Measurements from ENCODE around the gene WNK1. TPM values are rescaled to one million over a fixed set of nuclear protein-coding genes. Genes with fewer than 3 reads are reported as not detected.

WNK1 gene
- total RNA-seq, 1 donor from 2014 or later = 248 TPM

DNA sequence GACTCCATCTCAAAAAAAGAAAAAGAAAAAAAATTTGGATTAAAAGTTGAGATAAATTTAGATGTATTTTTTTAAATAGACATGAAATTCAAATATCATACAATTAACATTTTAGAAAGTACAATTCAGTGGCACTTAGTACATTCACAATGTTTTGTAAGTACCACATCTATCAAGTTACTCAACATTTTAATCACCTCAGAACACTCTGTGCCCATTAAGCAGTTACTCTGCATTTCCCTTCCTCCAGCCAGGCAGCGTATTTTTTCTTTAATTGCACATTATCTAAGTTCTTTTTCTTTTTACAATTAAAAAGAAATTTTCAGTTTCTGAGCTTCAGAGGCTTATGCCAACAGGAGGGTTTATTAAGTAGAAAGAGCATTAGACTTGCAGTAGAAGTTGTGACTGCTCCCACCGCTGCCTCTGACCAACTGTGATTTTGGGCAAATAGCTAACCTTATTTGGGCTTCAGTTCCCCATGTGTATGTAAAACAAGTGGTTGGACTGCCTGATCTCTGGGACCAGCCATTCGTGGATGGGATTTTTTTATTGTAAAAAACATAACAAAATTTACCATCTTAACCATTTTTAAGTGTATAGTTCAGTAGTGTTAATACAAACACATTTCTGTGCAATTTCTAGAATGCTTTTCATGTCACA, 65.7 kb downstream of the WNK1 start:
- no peak overlapping the region for H3K27ac Mint-ChIP-seq
- TF ChIP-seq, protein P1, sequence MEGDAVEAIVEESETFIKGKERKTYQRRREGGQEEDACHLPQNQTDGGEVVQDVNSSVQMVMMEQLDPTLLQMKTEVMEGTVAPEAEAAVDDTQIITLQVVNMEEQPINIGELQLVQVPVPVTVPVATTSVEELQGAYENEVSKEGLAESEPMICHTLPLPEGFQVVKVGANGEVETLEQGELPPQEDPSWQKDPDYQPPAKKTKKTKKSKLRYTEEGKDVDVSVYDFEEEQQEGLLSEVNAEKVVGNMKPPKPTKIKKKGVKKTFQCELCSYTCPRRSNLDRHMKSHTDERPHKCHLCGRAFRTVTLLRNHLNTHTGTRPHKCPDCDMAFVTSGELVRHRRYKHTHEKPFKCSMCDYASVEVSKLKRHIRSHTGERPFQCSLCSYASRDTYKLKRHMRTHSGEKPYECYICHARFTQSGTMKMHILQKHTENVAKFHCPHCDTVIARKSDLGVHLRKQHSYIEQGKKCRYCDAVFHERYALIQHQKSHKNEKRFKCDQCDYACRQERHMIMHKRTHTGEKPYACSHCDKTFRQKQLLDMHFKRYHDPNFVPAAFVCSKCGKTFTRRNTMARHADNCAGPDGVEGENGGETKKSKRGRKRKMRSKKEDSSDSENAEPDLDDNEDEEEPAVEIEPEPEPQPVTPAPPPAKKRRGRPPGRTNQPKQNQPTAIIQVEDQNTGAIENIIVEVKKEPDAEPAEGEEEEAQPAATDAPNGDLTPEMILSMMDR (IDR thresholded peaks at IDR 0.05; ENCODE audit: unreplicated experiment) = no peak
- H3K36me3 Mint-ChIP-seq (ENCODE audit: insufficient read depth) = peaks cover 34% of the 10 kb centered on the region
- DNase-seq (ENCODE audit: low spot score, unreplicated experiment) = no peak
- no peak overlapping the region for H3K4me3 Mint-ChIP-seq (ENCODE audit: low read depth)
- H3K27me3 Mint-ChIP-seq = no peaks in the 10 kb centered on the region
- H3K9me3 Mint-ChIP-seq (ENCODE audit: low read depth) = peaks cover 2% of the 10 kb centered on the region
- H3K4me1 Mint-ChIP-seq (ENCODE audit: low read depth) = no peaks in the 10 kb centered on the region

DNA sequence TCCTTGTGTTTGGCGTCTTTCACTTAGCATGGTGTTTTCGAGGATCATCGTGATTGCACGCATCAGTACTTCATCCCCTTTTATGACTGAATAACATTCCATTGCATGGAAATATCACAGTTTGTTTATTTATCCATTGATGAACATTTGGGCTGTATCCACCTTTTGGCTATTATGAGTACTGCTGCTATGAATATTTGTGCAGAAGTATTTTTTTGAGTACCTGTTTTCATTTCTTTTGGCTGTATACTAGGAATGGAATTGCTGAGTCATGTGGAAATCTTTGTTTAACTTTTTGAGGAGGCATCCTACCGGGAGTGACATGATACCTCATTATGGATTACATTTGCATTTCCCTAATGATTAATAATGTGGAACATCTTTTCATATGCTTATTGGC, 66.4 kb downstream of the WNK1 start:
- Mint-ChIP-seq H3K36me3 (ENCODE audit: insufficient read depth) (peaks cover 35% of the 10 kb centered on the region), H3K4me1 (ENCODE audit: low read depth) (no peaks in the 10 kb centered on the region), H3K4me3 (ENCODE audit: low read depth) (no peak overlapping the region), H3K27ac (no peak overlapping the region), H3K9me3 (ENCODE audit: low read depth) (peaks cover 7% of the 10 kb centered on the region), H3K27me3 (no peaks in the 10 kb centered on the region)
- TF ChIP-seq, protein P1 (IDR thresholded peaks at IDR 0.05; ENCODE audit: unreplicated experiment) = no peak
- no peak for DNase-seq (ENCODE audit: low spot score, unreplicated experiment)

DNA sequence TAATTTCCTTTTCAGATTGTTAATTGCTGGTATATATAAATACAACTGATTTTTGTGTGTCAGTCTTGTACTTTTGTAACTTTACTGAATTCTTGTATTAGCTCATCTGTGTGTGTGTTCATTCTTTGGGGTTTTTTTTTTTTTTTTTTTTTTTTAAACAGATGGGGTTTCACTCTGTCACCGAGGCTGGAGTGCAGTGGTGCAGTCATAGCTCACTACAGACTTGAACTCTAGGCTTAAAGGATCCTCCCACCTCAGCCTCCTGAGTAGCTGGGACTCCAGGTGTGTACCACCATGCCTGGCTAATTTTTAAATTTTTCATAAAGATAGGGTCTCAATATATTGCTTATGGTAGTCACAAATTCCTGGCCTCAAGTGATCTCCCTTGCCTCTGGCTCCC, 68.0 kb downstream of the WNK1 start:
- no peak overlapping the region for H3K27ac Mint-ChIP-seq
- no peaks in the 10 kb centered on the region for H3K4me1 Mint-ChIP-seq (ENCODE audit: low read depth)
- no peaks in the 10 kb centered on the region for H3K27me3 Mint-ChIP-seq
- peaks cover 7% of the 10 kb centered on the region for H3K9me3 Mint-ChIP-seq (ENCODE audit: low read depth)
- H3K36me3 Mint-ChIP-seq (ENCODE audit: insufficient read depth) = peaks cover 27% of the 10 kb centered on the region
- TF ChIP-seq, protein P1 (IDR thresholded peaks at IDR 0.05; ENCODE audit: unreplicated experiment) = no peak
- no peak for DNase-seq (ENCODE audit: low spot score, unreplicated experiment)
- no peak overlapping the region for H3K4me3 Mint-ChIP-seq (ENCODE audit: low read depth)

DNA sequence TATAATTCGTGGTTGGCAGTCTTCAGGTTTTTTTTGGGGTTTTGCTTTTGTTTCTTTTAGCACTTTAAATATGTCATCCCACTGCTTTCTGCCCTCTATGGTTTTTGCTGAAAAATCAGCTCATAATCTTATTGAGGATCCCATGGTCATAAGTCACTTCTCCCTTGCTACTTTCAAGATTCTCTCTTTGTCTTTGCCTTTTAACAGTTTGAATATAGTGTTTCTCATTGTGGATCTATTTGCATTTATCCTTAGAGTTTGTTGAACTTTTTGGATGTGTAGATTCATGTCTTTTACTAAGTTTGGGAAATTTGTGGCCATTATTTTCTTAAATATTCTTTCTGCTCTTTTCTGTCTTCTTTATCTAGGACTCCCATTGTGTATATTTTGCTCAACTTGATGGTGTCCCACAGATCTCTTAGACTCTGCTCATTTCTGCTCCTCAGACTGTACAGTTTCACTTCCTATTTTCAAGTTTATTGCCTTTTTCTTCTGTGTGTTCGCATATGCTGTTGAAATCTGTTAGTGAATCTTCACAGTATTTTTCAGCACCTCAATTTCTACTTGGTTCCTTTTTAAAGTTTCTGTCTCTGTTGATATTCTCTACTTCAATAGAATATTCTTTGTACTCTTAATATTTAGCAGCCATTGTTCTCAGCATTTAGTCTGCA, 70.8 kb downstream of the WNK1 start:
- no peaks in the 10 kb centered on the region for H3K27me3 Mint-ChIP-seq
- H3K36me3 Mint-ChIP-seq (ENCODE audit: insufficient read depth) = peaks cover 20% of the 10 kb centered on the region
- TF ChIP-seq, protein P1 (IDR thresholded peaks at IDR 0.05; ENCODE audit: unreplicated experiment) = no peak
- H3K9me3 Mint-ChIP-seq (ENCODE audit: low read depth) = peaks cover 7% of the 10 kb centered on the region
- no peak overlapping the region for H3K27ac Mint-ChIP-seq
- H3K4me3 Mint-ChIP-seq (ENCODE audit: low read depth) = no peak overlapping the region
- H3K4me1 Mint-ChIP-seq (ENCODE audit: low read depth) = no peaks in the 10 kb centered on the region
- DNase-seq (ENCODE audit: low spot score, unreplicated experiment) = no peak

DNA sequence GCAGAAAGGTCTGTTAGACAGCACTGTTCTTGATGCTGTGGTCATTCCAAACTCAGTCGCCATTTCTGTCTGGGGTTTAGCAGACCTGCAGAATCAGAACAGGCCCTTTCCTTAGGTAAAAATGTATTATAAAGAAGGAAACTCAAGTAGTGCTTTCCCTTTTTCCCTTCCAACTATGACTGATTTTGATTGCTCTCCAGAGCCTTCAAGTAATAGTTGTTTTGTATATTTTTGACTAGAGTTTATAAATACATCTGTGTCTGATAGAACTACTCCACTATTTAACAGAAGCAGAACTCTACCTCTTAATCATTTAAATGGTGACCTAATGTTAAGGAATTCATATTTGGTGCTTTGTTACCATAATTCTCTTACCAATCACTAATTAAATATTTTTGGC, 74.0 kb downstream of the WNK1 start:
- TF ChIP-seq, protein P1 (IDR thresholded peaks at IDR 0.05; ENCODE audit: unreplicated experiment) = no peak
- Mint-ChIP-seq H3K4me3 (ENCODE audit: low read depth) (no peak overlapping the region), H3K27ac (no peak overlapping the region), H3K4me1 (ENCODE audit: low read depth) (no peaks in the 10 kb centered on the region), H3K27me3 (no peaks in the 10 kb centered on the region), H3K36me3 (ENCODE audit: insufficient read depth) (peaks cover 25% of the 10 kb centered on the region), H3K9me3 (ENCODE audit: low read depth) (peaks cover 7% of the 10 kb centered on the region)
- DNase-seq (ENCODE audit: low spot score, unreplicated experiment) = no peak

Data from progenitor cell of endocrine pancreas (in vitro differentiated cells).